Nucleus accumbens (tissue), 56 donors: ENCODE data around the gene SNED1.

Experiments used
- DNase-seq, 56 donors: peaks; one replicate each; lab custom pipeline; 2025; lab: John Stamatoyannopoulos, UW

The SNED1 gene

GRCh38 chr2:241114836-241115235 is 116.4 kb downstream of the SNED1 start:
- DNase-seq, result no peak

DNA sequence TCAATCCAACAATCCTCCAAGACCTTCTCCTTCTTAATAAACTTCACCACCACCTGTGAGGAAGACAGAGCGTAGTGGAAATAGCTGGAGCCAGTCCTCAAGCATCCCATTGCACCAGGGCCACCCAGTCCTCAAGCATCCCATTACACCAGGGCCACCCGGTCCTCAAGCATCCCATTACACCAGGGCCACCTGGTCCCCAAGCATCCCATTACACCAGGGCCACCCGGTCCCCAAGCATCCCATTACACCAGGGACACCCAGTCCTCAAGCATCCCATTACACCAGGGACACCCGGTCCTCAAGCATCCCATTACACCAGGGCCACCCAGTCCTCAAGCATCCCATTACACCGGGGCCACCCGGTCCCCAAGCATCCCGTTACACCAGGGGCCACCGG is 116.9 kb downstream of the SNED1 start:
- no peak for DNase-seq

GRCh38 chr2:241116606-241117560 is 118.5 kb downstream of the SNED1 start:
- no peak for DNase-seq

GRCh38 chr2:241118737-241119505 is 120.5 kb downstream of the SNED1 start:
- DNase-seq, result no peak

DNA sequence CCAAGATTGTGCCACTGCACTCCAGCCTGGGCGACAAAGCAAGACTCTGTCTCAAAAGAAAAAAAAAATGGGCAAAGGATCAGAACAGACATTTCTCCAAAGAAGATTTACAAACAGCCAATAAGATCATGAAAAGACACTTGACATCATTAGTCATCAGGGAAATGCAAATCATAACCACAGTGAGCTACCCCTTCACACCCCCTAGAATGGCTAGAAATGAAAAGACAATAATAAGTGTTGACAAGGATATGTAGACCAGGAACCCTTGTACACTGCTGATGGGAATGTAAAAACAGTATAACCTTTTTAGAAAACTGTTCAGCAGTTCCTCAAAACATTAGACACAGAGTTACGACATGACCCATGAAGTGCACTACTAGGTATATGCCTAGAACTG is 122.0 kb downstream of the SNED1 start:
- no peak for DNase-seq

DNA sequence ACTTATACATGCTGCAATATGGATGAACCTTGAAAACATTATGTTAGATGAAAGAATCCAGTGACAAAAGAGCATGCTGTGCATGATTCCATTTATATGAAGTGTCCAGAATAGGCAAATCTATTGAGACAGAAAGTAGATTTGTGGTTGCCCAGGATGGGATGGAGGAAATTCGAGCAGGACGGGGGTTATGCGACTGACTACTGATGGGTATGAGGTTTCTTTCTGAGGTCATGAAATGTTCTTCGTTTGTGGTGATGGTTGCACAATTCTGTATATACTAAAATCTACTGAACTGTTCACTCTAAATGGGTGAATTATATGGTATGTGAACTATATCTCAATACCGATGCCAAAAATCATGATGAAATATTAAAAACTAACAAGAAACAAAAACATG is 122.6 kb downstream of the SNED1 start:
- no peak for DNase-seq

GRCh38 chr2:241122376-241123002 is 124.1 kb downstream of the SNED1 start:
- DNase-seq, result no peak

DNA sequence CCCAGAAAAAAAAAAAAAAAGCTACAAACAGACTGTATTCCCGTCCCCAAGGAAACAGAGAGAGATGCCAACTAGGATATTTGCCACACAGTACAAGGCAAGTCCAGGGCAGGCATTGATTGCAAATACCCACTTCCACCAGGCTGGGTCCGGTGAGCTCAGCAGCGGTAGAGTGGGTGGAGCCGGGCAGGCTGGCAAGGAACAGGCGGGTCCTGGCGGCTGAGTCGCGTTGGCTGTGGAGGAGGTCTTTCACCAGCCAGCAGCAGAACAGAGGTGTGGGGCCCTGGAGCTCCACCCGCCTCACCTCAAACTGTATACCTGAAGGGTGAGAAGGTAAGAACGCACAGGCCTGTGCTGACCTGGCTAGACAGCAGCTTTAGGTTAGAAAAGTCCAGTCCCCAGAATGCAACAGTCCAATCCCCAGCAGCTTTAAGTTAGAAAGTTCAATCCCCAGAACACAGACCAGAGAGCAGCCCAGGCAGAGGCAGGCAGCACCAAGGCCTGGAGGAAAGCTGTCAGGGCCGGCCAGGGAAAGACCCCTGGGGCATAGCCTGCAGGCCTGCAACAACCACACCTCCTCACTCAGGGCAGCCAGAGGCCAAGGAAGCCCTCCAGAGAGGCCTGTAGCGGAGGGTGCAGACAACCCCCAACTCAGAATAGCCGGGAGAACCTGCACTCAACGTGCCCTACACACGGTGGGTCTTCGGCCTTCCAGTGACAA is 125.6 kb downstream of the SNED1 start:
- peak in 18 of 56 donors; percentile 6 to 71 (median 24) for DNase-seq

GRCh38 chr2:241125626-241126025 is 127.2 kb downstream of the SNED1 start:
- no peak for DNase-seq

- DNase-seq, result no peak
Observed at GRCh38 chr2:241126201-241126611, 127.8 kb downstream of the SNED1 start.

GRCh38 chr2:241126771-241127202 is 128.4 kb downstream of the SNED1 start:
- no peak for DNase-seq

GRCh38 chr2:241128266-241128665 is 129.8 kb downstream of the SNED1 start:
- DNase-seq, result no peak

GRCh38 chr2:241129086-241129871 is 130.9 kb downstream of the SNED1 start:
- DNase-seq, result no peak

DNA sequence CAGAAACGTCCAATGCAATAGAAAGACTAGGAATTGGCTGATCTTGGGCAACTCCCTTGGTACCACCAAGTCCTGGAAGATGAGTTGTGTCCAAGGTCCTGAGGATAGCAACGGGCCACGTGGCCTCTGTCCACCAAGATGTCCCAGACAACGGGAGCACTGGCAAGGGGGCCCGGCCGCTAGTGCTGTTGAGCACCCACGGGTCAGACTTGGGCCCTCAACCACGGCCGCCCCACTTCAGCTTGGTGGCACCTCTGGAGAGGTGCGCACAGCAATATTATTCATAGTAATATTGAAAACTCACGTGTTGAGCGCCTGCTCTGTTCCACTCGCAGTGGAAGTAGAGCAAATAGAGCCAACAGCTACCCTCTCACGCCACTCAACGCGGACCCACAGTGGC is 131.9 kb downstream of the SNED1 start:
- no peak for DNase-seq

DNA sequence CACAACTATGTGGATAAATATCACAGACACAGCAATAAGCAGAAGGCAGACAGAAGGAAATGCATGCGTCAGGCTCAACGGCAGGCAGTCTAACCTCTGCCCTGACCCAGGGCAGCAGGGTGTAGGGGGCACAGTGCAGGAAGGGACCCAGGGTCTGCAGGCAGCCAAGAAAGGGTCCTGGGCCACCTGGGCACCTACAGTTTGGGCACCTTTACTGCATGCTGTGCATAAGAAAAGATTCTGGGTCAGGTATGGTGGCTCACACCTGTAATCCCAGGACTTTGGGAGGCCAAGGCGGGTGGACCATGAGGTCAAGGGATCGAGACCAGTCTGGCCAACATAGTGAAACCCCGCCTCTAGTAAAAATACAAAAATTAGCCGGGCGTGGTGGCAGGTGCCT is 133.1 kb downstream of the SNED1 start:
- DNase-seq, result no peak

DNA sequence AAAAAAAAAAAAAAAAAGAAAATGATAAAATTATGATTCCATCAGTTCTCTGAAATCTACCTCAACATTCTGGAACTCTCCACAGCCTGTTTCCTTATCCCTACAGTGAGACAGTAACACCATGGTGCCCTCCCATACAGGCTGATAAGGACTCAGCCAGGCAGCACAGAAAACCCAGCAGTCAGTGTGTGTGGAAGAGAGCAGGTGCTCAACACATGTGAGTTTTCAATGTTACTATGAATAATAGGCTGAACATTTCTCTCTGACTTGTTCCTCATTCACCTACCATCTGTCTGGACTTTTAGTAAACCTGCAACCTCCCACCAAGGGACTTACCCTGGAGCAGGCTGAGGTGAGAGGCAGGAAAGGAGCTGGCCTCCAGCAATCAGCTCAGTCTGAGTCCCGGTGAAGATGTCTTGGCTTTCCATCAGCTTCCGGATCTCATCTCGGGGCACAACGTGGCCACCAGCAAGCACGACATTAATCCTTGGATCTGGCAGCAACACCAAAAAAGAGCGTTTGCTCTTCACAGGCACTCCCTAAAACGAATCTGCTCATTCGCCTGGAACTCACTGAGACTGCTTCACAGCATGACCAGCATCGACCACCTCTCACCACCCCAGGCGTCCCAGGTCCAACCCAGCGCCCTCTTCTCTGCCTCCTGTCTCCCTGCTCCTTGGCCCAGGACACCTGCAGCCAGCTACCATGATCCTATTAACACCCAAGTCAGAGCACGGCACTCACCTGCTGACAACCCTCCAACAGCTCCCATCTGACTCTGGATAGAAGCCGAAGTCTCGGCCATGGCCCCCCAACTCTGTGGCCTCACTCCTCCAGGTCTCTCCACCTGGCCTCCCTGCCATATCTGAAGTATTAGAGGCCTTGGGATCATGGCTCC is 134.4 kb downstream of the SNED1 start:
- no peak for DNase-seq

DNA sequence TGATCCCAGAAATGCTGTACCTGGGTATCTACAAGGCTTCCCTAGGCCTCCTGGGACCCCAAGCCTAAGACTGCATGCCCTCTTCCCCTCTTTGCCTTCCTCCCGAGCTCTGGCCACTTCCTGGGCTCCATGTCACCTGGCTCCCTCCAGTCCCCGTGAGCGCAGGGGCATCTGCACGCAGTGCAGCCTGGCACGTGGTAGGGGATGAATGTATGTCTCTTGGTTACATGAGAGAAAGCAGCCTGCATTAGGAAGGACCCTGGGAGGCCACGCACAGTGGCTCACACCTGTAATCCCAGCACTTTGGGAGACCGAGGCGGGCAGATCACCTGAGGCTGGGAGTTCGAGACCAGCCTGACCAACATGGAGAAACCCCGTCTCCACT is 135.0 kb downstream of the SNED1 start:
- no peak for DNase-seq

- DNase-seq, result no peak
Observed at GRCh38 chr2:241134711-241135110, 136.3 kb downstream of the SNED1 start.

- peak in 2 of 56 donors; percentile 23 to 26 for DNase-seq
Observed at GRCh38 chr2:241135737-241136136, 137.3 kb downstream of the SNED1 start.
